Activated T-helper 1 cell treated with anti-CD3 and anti-CD28 coated beads, Interleukin-2, amount 50 U/mL, for 16 hours (primary cell): ENCODE measurements around the gene LRRC14B.
"Not testable (repeated sequence)": the region's sequence is repeated elsewhere in the genome, so short reads cannot be mapped to it uniquely, and the experiment has no call there.

ENCODE experiments used
- DNase-seq, 2 donors: peaks; one replicate each; pipeline ENCODE4 v3.0.0-alpha.2; 2020; ENCODE audit warnings: low read depth in 1 of 2, low spot score in 1 of 2

The LRRC14B gene

DNA sequence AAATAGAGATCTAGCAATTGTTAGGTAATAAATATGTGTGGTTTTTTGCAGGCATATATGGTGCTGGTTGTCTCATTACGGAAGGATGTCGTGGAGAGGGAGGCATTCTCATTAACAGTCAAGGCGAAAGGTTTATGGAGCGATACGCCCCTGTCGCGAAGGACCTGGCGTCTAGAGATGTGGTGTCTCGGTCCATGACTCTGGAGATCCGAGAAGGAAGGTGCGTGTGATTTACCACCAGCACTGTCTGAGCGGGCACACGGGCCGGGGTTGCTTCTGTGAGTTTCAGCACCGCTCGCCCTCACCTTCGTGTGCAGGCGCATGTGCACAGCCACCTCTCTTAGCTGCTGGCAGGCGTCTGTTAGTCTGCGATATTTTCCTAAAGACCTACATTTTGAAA lies 42.1 kb downstream of the LRRC14B start:
- DNase-seq, result not testable (repeated sequence)

DNA sequence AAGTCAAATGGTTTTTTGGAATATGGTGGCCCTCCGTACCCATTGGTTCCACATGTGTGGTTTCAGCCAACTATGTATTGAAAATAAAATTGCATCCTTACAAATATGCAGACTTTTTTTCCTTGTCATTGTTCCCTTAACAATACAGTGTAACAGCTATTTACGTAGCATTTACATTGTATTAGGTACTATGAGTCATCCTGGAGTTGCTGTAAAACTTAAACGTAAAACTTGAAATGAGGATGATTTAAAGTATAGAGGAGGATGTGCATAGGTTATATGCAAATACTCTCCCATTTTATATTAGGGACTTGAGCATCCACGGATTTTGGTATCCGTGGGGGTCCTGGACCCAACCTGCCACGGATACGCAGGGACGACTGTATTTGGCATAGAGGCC lies 43.2 kb downstream of the LRRC14B start:
- no peak for DNase-seq

- DNase-seq, result not testable (repeated sequence)
These were observed 44.2 kb downstream of the LRRC14B start for GRCh38 chr5:235527-235926.

- not testable (repeated sequence) for DNase-seq
These were observed 46.6 kb downstream of the LRRC14B start for GRCh38 chr5:237931-238330.

- not testable (repeated sequence) for DNase-seq
These were observed 49.3 kb downstream of the LRRC14B start for GRCh38 chr5:240550-240949.

DNA sequence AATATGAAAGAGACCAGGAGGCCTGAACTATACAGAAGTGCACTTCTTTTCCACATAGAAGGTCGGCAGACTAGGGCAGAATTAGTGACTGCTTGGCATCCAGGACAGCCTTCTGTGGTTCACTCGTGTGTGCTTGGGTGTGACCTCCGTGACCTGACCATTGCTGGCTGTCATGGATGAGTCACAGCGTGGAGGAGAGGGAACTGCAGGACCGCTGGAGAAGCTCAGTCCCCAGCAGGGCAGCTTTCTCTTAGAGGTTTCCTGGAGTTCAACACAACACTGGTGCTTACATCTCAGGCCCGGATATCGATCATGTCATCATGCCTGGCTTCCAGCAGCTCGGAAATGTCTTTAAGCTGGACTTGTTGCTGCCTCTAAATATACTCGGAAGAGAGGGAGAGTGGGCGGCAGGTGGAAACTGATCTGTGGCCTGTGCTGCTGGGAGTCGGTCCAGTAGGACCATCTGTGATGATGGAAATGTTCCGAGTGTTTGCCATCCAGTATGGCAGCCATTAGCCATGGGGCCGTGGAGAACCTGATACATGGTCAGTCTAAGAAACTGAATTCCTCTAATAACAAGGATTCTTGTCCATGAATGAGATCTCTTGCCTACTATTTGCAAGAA lies 49.9 kb downstream of the LRRC14B start:
- DNase-seq, result not testable (repeated sequence)

GRCh38 chr5:243683-244367 lies 52.5 kb downstream of the LRRC14B start:
- DNase-seq, result not testable (repeated sequence)

DNA sequence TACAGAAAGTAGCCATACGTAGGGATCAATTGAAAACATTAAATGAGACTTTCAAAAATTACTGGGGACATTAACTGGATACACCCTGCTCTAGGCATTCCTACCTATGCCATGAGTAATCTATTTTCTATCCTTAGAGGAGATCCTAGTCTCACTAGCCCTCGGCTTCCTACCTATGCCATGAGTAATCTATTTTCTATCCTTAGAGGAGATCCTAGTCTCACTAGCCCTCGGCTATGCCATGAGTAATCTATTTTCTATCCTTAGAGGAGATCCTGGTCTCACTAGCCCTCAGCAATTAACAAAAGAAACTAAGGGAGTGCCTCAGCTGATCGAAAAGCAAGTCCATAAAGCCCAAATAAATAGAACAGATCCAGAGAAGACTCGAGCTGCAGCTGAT lies 54.4 kb downstream of the LRRC14B start:
- DNase-seq, result not testable (repeated sequence)
